ENCODE data around the gene DMRT3.

DNA sequence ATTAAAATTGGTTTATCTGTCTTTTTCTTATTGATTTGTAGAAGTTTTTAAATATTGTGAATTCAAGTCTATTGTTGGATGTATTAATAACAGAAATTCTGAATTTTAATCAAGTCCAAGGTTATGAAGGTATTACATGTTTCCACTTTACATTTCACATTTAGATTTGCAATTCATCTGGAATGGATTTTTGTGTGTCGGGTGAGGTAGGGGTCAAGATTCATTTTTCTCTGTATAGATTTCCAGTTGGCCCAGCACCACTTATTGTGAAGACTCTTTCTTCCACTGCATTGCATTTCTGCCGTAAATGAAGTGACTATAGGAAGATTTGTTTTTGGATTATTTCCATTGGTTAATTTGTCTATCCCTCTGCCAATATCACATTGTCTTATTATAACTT is 38.2 kb downstream of the DMRT3 start:
- TF ChIP-seq, protein P1, sequence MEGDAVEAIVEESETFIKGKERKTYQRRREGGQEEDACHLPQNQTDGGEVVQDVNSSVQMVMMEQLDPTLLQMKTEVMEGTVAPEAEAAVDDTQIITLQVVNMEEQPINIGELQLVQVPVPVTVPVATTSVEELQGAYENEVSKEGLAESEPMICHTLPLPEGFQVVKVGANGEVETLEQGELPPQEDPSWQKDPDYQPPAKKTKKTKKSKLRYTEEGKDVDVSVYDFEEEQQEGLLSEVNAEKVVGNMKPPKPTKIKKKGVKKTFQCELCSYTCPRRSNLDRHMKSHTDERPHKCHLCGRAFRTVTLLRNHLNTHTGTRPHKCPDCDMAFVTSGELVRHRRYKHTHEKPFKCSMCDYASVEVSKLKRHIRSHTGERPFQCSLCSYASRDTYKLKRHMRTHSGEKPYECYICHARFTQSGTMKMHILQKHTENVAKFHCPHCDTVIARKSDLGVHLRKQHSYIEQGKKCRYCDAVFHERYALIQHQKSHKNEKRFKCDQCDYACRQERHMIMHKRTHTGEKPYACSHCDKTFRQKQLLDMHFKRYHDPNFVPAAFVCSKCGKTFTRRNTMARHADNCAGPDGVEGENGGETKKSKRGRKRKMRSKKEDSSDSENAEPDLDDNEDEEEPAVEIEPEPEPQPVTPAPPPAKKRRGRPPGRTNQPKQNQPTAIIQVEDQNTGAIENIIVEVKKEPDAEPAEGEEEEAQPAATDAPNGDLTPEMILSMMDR (IDR thresholded peaks at IDR 0.05) = no peak
- no peak for TF ChIP-seq POLR2A (IDR thresholded peaks at IDR 0.05)

Data from testis (tissue), 2 donors.